ENCODE results near the gene PCYT2. TPM values are rescaled to one million over a fixed set of nuclear protein-coding genes. Genes with fewer than 3 reads are reported as not detected.
A peak's percentile ranks its signal among the peaks of the same experiment; 100 is the strongest.

Gene PCYT2
- total RNA-seq, 1 experiment from 2014 or later, result 51.5 TPM

GRCh38 chr17:81932333-81932983, 21.3 kb upstream of the PCYT2 start:
- H4K20me1 ChIP-seq (ENCODE audit: insufficient read depth), result no peaks in the 10 kb centered on the region
- no peaks in the 10 kb centered on the region for H3K9me3 ChIP-seq (ENCODE audit: control insufficient read depth in 1 of 2, insufficient read depth in 1 of 2, low read depth in 1 of 2, low read length in 2 of 2)
- CTCF ChIA-PET, result no interaction called here
- H3K4me2 ChIP-seq (ENCODE audit: low read length), result no peak overlapping the region
- intact Hi-C loops (cut with micrococcal nuclease), result no loop called here
- no peaks in the 10 kb centered on the region for H3K27me3 ChIP-seq (ENCODE audit: insufficient read depth, low read length)
- no peak overlapping the region for H3K4me3 ChIP-seq (replicated peaks in 1 of 2; ENCODE audit: low read depth in 1 of 2, low read length in 2 of 2)
- ATAC-seq, result no peak
- POLR2A ChIA-PET, result interaction anchor here (0.9 kb wide), 1 partner anchor 17 kb away, joined by 3 read pairs; no protein-coding TSS in a partner anchor
- RAD21 ChIA-PET (ENCODE audit: low non-redundant PET in 1 of 2, low total read pairs in 2 of 2, uncharacterized antibody in 2 of 2, unreplicated experiment in 2 of 2), result no interaction called here
- peaks cover 22% of the 10 kb centered on the region for H3K79me2 ChIP-seq (ENCODE audit: insufficient read depth, low read length)
- H3K4me1 ChIP-seq (ENCODE audit: control insufficient read depth in 1 of 2, insufficient read depth in 2 of 2, low read length in 2 of 2), result peaks cover 14 to 64% of the 10 kb centered on the region in 2 experiments; a peak in 3 of 4 replicates
- no peak overlapping the region for H2AFZ ChIP-seq (ENCODE audit: low read depth, low read length, poor library complexity, severe bottlenecking)
- TSS peak; percentile 4 for BruUV-seq (replicated peaks)
- H3K9ac ChIP-seq (ENCODE audit: low read length), result no peak overlapping the region
- TF ChIP-seq FOSL1 (IDR thresholded peaks at IDR 0.05; ENCODE audit: low read depth) (no peak), SP1 (IDR thresholded peaks at IDR 0.05; ENCODE audit: low read depth) (no peak), SRF (IDR thresholded peaks at IDR 0.05; ENCODE audit: low read depth) (no peak), CBX3 (IDR thresholded peaks at IDR 0.05; ENCODE audit: low read depth) (no peak), ZBTB33 (IDR thresholded peaks at IDR 0.05; ENCODE audit: extremely low read depth, insufficient replicate concordance, low read length) (no peak), ZFX (IDR thresholded peaks at IDR 0.05) (no peak), SIN3A (IDR thresholded peaks at IDR 0.05; ENCODE audit: low read depth) (peak; percentile 39), JUND (IDR thresholded peaks at IDR 0.05) (no peak)
- TF ChIP-seq, protein P1, sequence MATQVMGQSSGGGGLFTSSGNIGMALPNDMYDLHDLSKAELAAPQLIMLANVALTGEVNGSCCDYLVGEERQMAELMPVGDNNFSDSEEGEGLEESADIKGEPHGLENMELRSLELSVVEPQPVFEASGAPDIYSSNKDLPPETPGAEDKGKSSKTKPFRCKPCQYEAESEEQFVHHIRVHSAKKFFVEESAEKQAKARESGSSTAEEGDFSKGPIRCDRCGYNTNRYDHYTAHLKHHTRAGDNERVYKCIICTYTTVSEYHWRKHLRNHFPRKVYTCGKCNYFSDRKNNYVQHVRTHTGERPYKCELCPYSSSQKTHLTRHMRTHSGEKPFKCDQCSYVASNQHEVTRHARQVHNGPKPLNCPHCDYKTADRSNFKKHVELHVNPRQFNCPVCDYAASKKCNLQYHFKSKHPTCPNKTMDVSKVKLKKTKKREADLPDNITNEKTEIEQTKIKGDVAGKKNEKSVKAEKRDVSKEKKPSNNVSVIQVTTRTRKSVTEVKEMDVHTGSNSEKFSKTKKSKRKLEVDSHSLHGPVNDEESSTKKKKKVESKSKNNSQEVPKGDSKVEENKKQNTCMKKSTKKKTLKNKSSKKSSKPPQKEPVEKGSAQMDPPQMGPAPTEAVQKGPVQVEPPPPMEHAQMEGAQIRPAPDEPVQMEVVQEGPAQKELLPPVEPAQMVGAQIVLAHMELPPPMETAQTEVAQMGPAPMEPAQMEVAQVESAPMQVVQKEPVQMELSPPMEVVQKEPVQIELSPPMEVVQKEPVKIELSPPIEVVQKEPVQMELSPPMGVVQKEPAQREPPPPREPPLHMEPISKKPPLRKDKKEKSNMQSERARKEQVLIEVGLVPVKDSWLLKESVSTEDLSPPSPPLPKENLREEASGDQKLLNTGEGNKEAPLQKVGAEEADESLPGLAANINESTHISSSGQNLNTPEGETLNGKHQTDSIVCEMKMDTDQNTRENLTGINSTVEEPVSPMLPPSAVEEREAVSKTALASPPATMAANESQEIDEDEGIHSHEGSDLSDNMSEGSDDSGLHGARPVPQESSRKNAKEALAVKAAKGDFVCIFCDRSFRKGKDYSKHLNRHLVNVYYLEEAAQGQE (IDR thresholded peaks at IDR 0.05; ENCODE audit: low read depth), result no peak
- no peaks in the 10 kb centered on the region for H3K9me2 ChIP-seq (ENCODE audit: insufficient read depth)
- DNase-seq (ENCODE audit: low read depth, low spot score), result no peak
- H3K27ac ChIP-seq (ENCODE audit: low read depth, low read length), result 0 out of 2 replicates have a peak overlapping the region, but pooled peaks have one; percentile 11
- H3K36me3 ChIP-seq (ENCODE audit: control insufficient read depth in 1 of 2, insufficient read depth in 2 of 2, low read length in 2 of 2), result peaks cover 6 to 33% of the 10 kb centered on the region in 2 experiments; a peak in 2 of 4 replicates
